H1 (cell line): ENCODE measurements around the gene NCAPD2. TPM values are rescaled to one million over a fixed set of nuclear protein-coding genes. Genes with fewer than 3 reads are reported as not detected.

Experiments
- CTCF ChIA-PET: fragments of 300-600 bp; sonication (Branson Sonifier 250); formaldehyde crosslinking; loops from one replicate; lab custom pipeline; 2021; ENCODE audit not compliant: partially characterized antibody; lab: Charles Lee
- POLR2A ChIA-PET: fragments of 300-600 bp; sonication (Branson Sonifier 250); formaldehyde crosslinking; loops from one replicate; lab custom pipeline; 2021; ENCODE audit warnings: inconsistent platforms; ENCODE audit not compliant: partially characterized antibody; lab: Charles Lee
- DNase-seq, 2 experiments: peaks; one replicate each; pipeline versions ENCODE4 v3.0.0 to v3.0.0-alpha.2; 2010 to 2022; ENCODE audit warnings: low spot score in 2 of 2, low read depth in 1 of 2, mixed read lengths in 1 of 2
- FAIRE-seq: peaks from 2 replicates; lab custom pipeline; 2011; peaks lifted over from hg19 to GRCh38; lab: Jason Lieb, UNC
- H2AFZ ChIP-seq: 2 replicates; pipeline ENCODE4 v1.8.1; 2012; ENCODE audit warnings: low read length, inconsistent platforms
- H2AK5ac ChIP-seq: 2 replicates; pipeline ENCODE4 v1.6.1; 2013; ENCODE audit warnings: low read depth, low read length
- H2BK120ac ChIP-seq: replicated peaks from 2 replicates; pipeline ENCODE3; 2013; ENCODE audit warnings: low read depth, low read length, inconsistent platforms
- H2BK12ac ChIP-seq: 2 replicates; pipeline ENCODE4 v1.6.1; 2013; ENCODE audit warnings: low read depth, low read length
- H2BK15ac ChIP-seq: 2 replicates; pipeline ENCODE4 v1.6.1; 2013; ENCODE audit warnings: low read length
- H2BK20ac ChIP-seq: 2 replicates; pipeline ENCODE4 v1.6.1; 2013; ENCODE audit warnings: low read length
- H2BK5ac ChIP-seq: 2 replicates; pipeline ENCODE4 v1.6.1; 2013; ENCODE audit warnings: low read depth, low read length
- H3K14ac ChIP-seq: 2 replicates; pipeline ENCODE4 v1.6.1; 2013; ENCODE audit warnings: inconsistent platforms; ENCODE audit not compliant: insufficient read length
- H3K18ac ChIP-seq: 2 replicates; pipeline ENCODE4 v1.6.1; 2013; ENCODE audit warnings: low read length; ENCODE audit errors: extremely low read depth
- H3K23ac ChIP-seq: 2 replicates; pipeline ENCODE4 v1.6.1; 2013; ENCODE audit warnings: inconsistent platforms; ENCODE audit not compliant: insufficient read length
- H3K23me2 ChIP-seq: 2 replicates; pipeline ENCODE4 v1.6.1; 2013; ENCODE audit warnings: low read depth, low read length
- H3K27ac ChIP-seq: 2 replicates; pipeline ENCODE4 v1.6.1; 2011; ENCODE audit warnings: low read depth, low read length, inconsistent platforms
- H3K27me3 ChIP-seq, 4 experiments: replicated peaks in 1 of 4; 1 replicate in 1 of 4; 2 replicates in 3 of 4; pipeline versions ENCODE4 v1.6.1 to v1.8.1; 2011 to 2013; ENCODE audit warnings: low read length in 3 of 4, mild to moderate bottlenecking in 3 of 4, inconsistent platforms in 2 of 4, mixed read lengths in 2 of 4, moderate library complexity in 1 of 4; ENCODE audit not compliant: control insufficient read depth in 3 of 4, insufficient read depth in 3 of 4; ENCODE audit errors: extremely low read depth in 1 of 4
- H3K36me3 ChIP-seq, 4 experiments: 2 replicates each; pipeline versions ENCODE4 v1.6.1 to v1.8.1; 2011 to 2013; ENCODE audit warnings: mild to moderate bottlenecking in 4 of 4, low read length in 3 of 4, moderate library complexity in 2 of 4, control low read depth in 1 of 4, inconsistent platforms in 1 of 4; ENCODE audit not compliant: insufficient read depth in 4 of 4, control insufficient read depth in 2 of 4
- H3K4ac ChIP-seq: replicated peaks from 2 replicates; pipeline ENCODE3; 2013; ENCODE audit warnings: low read length, low read depth, mixed read lengths, inconsistent platforms; ENCODE audit not compliant: insufficient read length
- H3K4me1 ChIP-seq, 4 experiments: replicated peaks in 1 of 4; 1 replicate in 1 of 4; 2 replicates in 3 of 4; pipeline versions ENCODE4 v1.6.1 to v1.8.1; 2011 to 2013; ENCODE audit warnings: low read length in 3 of 4, inconsistent platforms in 2 of 4, mixed read lengths in 1 of 4; ENCODE audit not compliant: insufficient read depth in 4 of 4, control insufficient read depth in 3 of 4
- H3K4me2 ChIP-seq, 2 experiments: 2 replicates each; pipeline versions ENCODE4 v1.6.1 to v1.8.1; 2011 to 2013; ENCODE audit warnings: low read depth in 2 of 2, low read length in 2 of 2, control low read depth in 1 of 2, inconsistent platforms in 1 of 2, mild to moderate bottlenecking in 1 of 2; ENCODE audit not compliant: insufficient read depth in 1 of 2
- H3K4me3 ChIP-seq, 4 experiments: fragments of 200-600, 300-600 bp in 1 of 4; sonication (generic), shearing (Covaris generic), sonication (Bioruptor Twin) in 1 of 4; 2 replicates each; pipeline versions ENCODE4 v1.5.1 to v1.8.1; 2011 to 2016; ENCODE audit warnings: low read length in 4 of 4, low read depth in 3 of 4, control low read depth in 2 of 4, inconsistent platforms in 2 of 4, mild to moderate bottlenecking in 2 of 4, mixed read lengths in 1 of 4, moderate library complexity in 1 of 4; ENCODE audit not compliant: insufficient read depth in 2 of 4; ENCODE audit errors: extremely low read depth in 1 of 4
- H3K56ac ChIP-seq: replicated peaks from 2 replicates; pipeline ENCODE3; 2013; ENCODE audit warnings: low read depth, mild to moderate bottlenecking, mixed read lengths, low read length, inconsistent platforms; ENCODE audit not compliant: insufficient read length
- H3K79me1 ChIP-seq: 2 replicates; pipeline ENCODE4 v1.6.1; 2013; ENCODE audit warnings: low read depth, low read length, control low read depth
- H3K79me2 ChIP-seq, 2 experiments: 2 replicates each; pipeline versions ENCODE4 v1.6.1 to v1.8.1; 2012 to 2013; ENCODE audit warnings: low read length in 2 of 2, mild to moderate bottlenecking in 2 of 2, inconsistent platforms in 1 of 2; ENCODE audit not compliant: insufficient read depth in 2 of 2, control insufficient read depth in 1 of 2
- H3K9ac ChIP-seq, 4 experiments: replicated peaks in 1 of 4; 1 replicate in 1 of 4; 2 replicates in 3 of 4; pipeline versions ENCODE4 v1.6.1 to v1.8.1; 2011 to 2013; ENCODE audit warnings: low read depth in 3 of 4, low read length in 3 of 4, control low read depth in 2 of 4, mild to moderate bottlenecking in 2 of 4, moderate library complexity in 2 of 4, inconsistent platforms in 1 of 4; ENCODE audit errors: extremely low read depth in 1 of 4
- H3K9me3 ChIP-seq, 2 experiments: 2 replicates each; pipeline versions ENCODE4 v1.6.1 to v1.8.1; 2012 to 2013; ENCODE audit warnings: mild to moderate bottlenecking in 2 of 2, moderate library complexity in 2 of 2, control low read depth in 1 of 2, inconsistent platforms in 1 of 2, low read depth in 1 of 2, low read length in 1 of 2, mixed read lengths in 1 of 2; ENCODE audit not compliant: insufficient read depth in 2 of 2
- H4K20me1 ChIP-seq, 2 experiments: replicated peaks in 1 of 2; 2 replicates each; pipeline versions ENCODE3 to v1.8.1; 2011 to 2013; ENCODE audit warnings: inconsistent platforms in 2 of 2, low read length in 2 of 2, mild to moderate bottlenecking in 1 of 2; ENCODE audit not compliant: insufficient read depth in 2 of 2, control insufficient read depth in 1 of 2
- H4K5ac ChIP-seq: 2 replicates; pipeline ENCODE4 v1.6.1; 2013; ENCODE audit warnings: low read length, low read depth, mixed read lengths, inconsistent platforms; ENCODE audit not compliant: insufficient read length
- H4K8ac ChIP-seq: 2 replicates; pipeline ENCODE4 v1.8.0; 2013; ENCODE audit warnings: mild to moderate bottlenecking, moderate library complexity, low read length, inconsistent platforms; ENCODE audit not compliant: insufficient read depth; ENCODE audit errors: extremely low read depth
- H4K91ac ChIP-seq: replicated peaks from 2 replicates; pipeline ENCODE3; 2013; ENCODE audit warnings: low read length, mixed read lengths, inconsistent platforms; ENCODE audit not compliant: insufficient read length
- CBX5 ChIP-seq: fragments of 300-800, 300-1000 bp; sonication (generic); IDR thresholded peaks from 2 replicates; pipeline ENCODE4 v1.7.1; 2016; ENCODE audit warnings: antibody characterized with exemption, low read length, low read depth
- CBX8 ChIP-seq: fragments of 300-800, 300-1000 bp; sonication (generic); IDR thresholded peaks from 2 replicates; pipeline ENCODE4 v1.7.1; 2016; ENCODE audit warnings: low read depth, low read length, borderline replicate concordance
- CREB1 ChIP-seq: IDR thresholded peaks from 2 replicates; pipeline ENCODE4 v1.6.1; 2012; ENCODE audit warnings: inconsistent platforms
- CTBP2 ChIP-seq: IDR thresholded peaks from 2 replicates; pipeline ENCODE4 v1.7.0; 2011; ENCODE audit warnings: borderline replicate concordance, mild to moderate bottlenecking, moderate library complexity, mixed read lengths, low read length; ENCODE audit not compliant: insufficient read depth, insufficient read length
- EGR1 ChIP-seq: IDR thresholded peaks from 2 replicates; pipeline ENCODE4 v1.6.1; 2011; ENCODE audit warnings: low read depth, low read length, borderline replicate concordance
- MAFK ChIP-seq: IDR thresholded peaks from 2 replicates; pipeline ENCODE4 v1.6.1; 2012; ENCODE audit warnings: low read depth, mild to moderate bottlenecking, improper control_type of control experiment, low read length
- NANOG ChIP-seq: IDR thresholded peaks from 2 replicates; pipeline ENCODE4 v1.6.1; 2011; ENCODE audit warnings: low read length, low read depth, mild to moderate bottlenecking, inconsistent platforms; ENCODE audit not compliant: insufficient read depth, poor library complexity, severe bottlenecking
- NRF1 ChIP-seq: IDR thresholded peaks from 2 replicates; pipeline ENCODE4 v1.6.1; 2011; ENCODE audit warnings: mild to moderate bottlenecking, low read depth, low read length, improper control_type of control experiment
- SIN3A ChIP-seq, 2 experiments: IDR thresholded peaks in 1 of 2; conservative IDR thresholded peaks in 1 of 2; 2 replicates each; pipeline ENCODE4 v1.6.1; 2011 to 2012; ENCODE audit warnings: low read length in 2 of 2, improper control_type of control experiment in 1 of 2, low read depth in 1 of 2, mild to moderate bottlenecking in 1 of 2
- TAF7 ChIP-seq: optimal IDR thresholded peaks from 2 replicates; pipeline ENCODE3; 2011; ENCODE audit warnings: low read depth, mild to moderate bottlenecking, inconsistent platforms, low read length, moderate library complexity, borderline replicate concordance
- TBP ChIP-seq: IDR thresholded peaks from 2 replicates; pipeline ENCODE4 v1.6.1; 2011; ENCODE audit warnings: low read depth, low read length, improper control_type of control experiment
- TCF12 ChIP-seq: IDR thresholded peaks from 2 replicates; pipeline ENCODE4 v1.6.1; 2011; ENCODE audit warnings: low read depth, mild to moderate bottlenecking, low read length
- WGBS, 2 experiments: shearing (Covaris generic) in 1 of 2; methylation state at CpG; one replicate each; pipeline versions ENCODE4 v1.1.6 to v1.1.7; 2013 to 2015; ENCODE audit warnings: low lambda C conversion rate in 2 of 2, mixed read lengths in 2 of 2, inconsistent platforms in 1 of 2, low coverage in 1 of 2, missing lambda C conversion rate in 1 of 2; ENCODE audit not compliant: insufficient replicate concordance in 2 of 2, insufficient coverage in 1 of 2, insufficient read length in 1 of 2; ENCODE audit errors: extremely low coverage in 1 of 2, missing lambda C conversion rate in 1 of 2; 5-methylcytosine and 5-hydroxymethylcytosine counted together
- polyA plus RNA-seq, 7 experiments: library from polyadenylated mRNA; depleted of rRNA in 3 of 7; stranded (reverse) in 5 of 7; unstranded in 2 of 7; fragments of >200 nt in 5 of 7; fragments of 200-250 nt in 2 of 7; gene quantifications; 1 replicate in 5 of 7; 2 replicates in 1 of 7; 4 replicates in 1 of 7; pipeline versions ENCODE4 v1.2.1 to v1.2.3, GENCODE V29; 2011 to 2013; ENCODE audit warnings: missing spikeins in 2 of 7, mixed read lengths in 2 of 7
- total RNA-seq: library from RNA; stranded (reverse); fragmentation: NEBNext Ultra II Directional; extraction: Animal tissue kit (Norgen Biotek cat#: 25700); gene quantifications from 2 replicates; pipeline ENCODE4 v1.2.1, GENCODE V29; 2021
- TF ChIP-seq, protein P1 (sequence below): IDR thresholded peaks from 2 replicates; pipeline ENCODE4 v1.6.1; 2012; ENCODE audit warnings: inconsistent platforms

NCAPD2 gene
- total and polyA plus RNA-seq, 2 of the 8 experiments (the other 6 are each of a cell fraction or from before 2014, with no cell fraction given), result 55.8 to 132 TPM

DNA sequence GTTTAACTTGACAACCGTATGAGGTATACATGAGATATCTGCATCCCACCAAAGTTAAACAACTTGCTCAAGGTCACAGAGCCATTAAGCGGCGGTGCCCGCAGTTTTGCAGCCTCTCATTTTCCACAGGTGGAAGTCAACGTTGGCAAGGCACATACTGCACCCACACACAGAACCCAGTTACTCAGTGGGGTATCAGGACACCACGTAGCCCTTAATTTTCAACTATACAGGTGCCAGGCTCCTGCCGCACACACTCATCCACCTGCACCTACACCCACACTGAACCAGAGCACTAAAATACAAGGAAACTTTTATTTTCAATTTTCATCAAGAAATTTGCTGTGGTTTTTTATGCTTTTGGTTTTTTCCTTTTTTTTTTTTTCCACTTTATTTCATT is 75.9 kb downstream of the NCAPD2 start:
- Histone ChIP-seq H4K91ac (no peak overlapping the region), H3K27me3 (no peaks in the 10 kb centered on the region), H3K23ac (no peak overlapping the region), H2BK5ac (no peak overlapping the region), H4K8ac (no peak overlapping the region), H3K27ac (no peak overlapping the region), H3K79me2 (peaks cover 0 to 24% of the 10 kb centered on the region in 2 experiments; a peak in 2 of 4 replicates), H4K20me1 (peaks cover 0 to 7% of the 10 kb centered on the region in 2 experiments), H3K4me1 (peaks cover 0 to 8% (median 4%) of the 10 kb centered on the region in 4 experiments; a peak in 5 of 7 replicates), H3K9me3 (no peaks in the 10 kb centered on the region), H3K79me1 (no peaks in the 10 kb centered on the region; the same call in 1 of the 2 replicates), H3K23me2 (peaks cover 4% of the 10 kb centered on the region), H3K36me3 (peaks cover 25 to 53% (median 40%) of the 10 kb centered on the region in 4 experiments), H2AFZ (no peak overlapping the region), H2AK5ac (no peak overlapping the region), H2BK12ac (no peak overlapping the region), H3K9ac (no peak overlapping the region), H3K18ac (no peak overlapping the region), H3K4me2 (no peak overlapping the region; a peak in 1 of 4 replicates), H2BK20ac (no peak overlapping the region), H4K5ac (no peak overlapping the region), H3K56ac (no peak overlapping the region), H3K4me3 (no peak overlapping the region), H3K4ac (no peak overlapping the region), H2BK15ac (no peak overlapping the region), H2BK120ac (no peak overlapping the region), H3K14ac (no peak overlapping the region)
- ChIA-PET POLR2A (interaction anchor here (0.7 to 5.6 kb wide), 13 partner anchors 13 to 299 kb away, joined by 3 to 76 read pairs (median 5); partner anchors contain the start of gene GAPDH), CTCF (interaction anchor here (1.2 to 4.1 kb wide), 13 partner anchors 11 to 47 kb away, joined by 3 to 47 read pairs (median 8); no protein-coding TSS in a partner anchor)
- 91% methylated on average over 7 of the region's 7 CpGs; no CpG with 5 or more reads in 1 of the 2 experiments for WGBS, 2 experiments
- no peak for DNase-seq
- no peak for FAIRE-seq
- TF ChIP-seq TCF12 (no peak), CTBP2 (no peak), CBX8 (no peak), TBP (no peak), NRF1 (no peak), CBX5 (no peak), EGR1 (no peak), TAF7 (no peak), CREB1 (no peak), SIN3A (conservative IDR thresholded peaks at IDR 0.05 in 1 of 2, IDR thresholded peaks at IDR 0.05 in 1 of 2; ENCODE audit: low read depth in 1 of 2, low read length in 2 of 2) (no peak), MAFK (no peak), NANOG (no peak)
- TF ChIP-seq, protein P1, sequence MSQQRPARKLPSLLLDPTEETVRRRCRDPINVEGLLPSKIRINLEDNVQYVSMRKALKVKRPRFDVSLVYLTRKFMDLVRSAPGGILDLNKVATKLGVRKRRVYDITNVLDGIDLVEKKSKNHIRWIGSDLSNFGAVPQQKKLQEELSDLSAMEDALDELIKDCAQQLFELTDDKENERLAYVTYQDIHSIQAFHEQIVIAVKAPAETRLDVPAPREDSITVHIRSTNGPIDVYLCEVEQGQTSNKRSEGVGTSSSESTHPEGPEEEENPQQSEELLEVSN, result no peak
